ENCODE results near the gene GRP.

The GRP gene

GRCh38 chr18:59268721-59269562 is 49.0 kb downstream of the GRP start:
- no peak for DNase-seq

DNA sequence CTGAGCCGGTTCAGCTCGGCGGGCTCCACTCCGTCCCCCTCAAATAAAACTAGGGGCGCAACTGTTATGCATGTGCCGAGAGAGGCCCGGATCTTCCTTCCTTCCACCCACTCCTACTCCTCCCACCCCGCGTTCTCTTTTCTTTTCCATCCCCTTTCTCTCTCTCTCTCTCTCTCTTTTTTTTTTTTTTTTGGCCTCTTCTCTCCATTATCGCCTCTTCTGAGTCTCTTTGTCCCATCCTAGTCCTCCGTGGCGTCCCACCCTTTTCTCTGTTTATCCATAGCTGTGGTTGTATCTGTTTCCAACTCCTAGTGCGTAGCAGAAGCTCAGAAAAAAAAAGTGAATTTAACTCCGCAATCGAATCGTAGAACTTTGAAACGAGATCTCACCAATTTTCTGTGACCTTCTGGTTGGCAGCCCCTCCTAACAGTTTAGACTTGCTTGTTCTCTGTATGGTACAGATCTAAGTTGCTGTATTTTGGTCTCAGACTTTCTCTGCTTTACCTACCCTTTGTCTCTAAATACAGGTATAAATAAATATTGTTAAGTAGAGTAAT is 49.7 kb downstream of the GRP start:
- no peak for DNase-seq

GRCh38 chr18:59270689-59271257 is 50.8 kb downstream of the GRP start:
- DNase-seq: no peak

- no peak for DNase-seq
These were observed 51.8 kb downstream of the GRP start for GRCh38 chr18:59271606-59272220.

- DNase-seq: no peak
These were observed 52.4 kb downstream of the GRP start for GRCh38 chr18:59272221-59272888.

DNA sequence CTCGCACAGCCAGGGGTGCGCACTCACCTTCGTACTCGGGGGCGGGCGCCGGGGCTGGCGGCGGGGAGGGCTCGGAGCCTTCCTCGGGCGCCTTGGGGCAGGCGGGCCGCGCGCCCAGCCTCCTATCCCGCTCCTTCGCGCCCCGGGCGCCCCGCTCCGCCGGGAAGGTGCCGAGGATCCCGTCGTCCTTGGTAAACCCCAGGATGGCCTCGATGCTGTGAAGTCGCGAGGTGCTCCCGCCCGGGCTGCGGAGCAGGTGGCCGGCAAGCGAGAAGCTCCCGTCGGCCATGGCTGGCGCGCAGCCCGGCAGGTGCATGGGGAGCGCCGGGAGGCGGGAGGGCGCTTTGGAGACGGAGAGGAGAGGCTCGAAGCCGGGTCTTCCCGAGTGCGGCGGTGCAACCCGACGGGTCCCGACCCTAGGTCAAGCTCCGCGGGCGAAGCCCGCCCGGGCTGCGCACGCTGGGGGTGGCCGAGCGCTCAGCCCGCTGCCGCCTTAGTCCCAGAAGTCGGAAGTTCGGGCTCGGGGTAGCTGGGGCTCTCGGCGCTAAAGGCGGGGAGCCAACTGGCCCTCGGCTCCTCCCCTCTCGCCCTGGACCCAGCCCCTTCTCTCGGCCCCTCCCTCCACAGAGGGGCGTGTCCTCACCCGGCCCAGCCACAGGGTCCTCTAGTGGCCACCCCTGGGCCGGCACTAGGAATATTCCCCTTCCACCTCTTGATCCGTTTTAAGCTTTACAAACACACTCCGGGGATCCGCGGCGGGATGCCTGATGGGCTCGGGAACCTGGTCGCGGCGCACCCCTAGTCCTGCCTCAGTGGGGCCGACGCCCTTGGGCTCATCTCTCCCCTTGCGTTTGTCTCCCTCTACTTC is 53.2 kb downstream of the GRP start, which contains the start of gene RAX:
Gene RAX (minus strand): TSS at position 564 of the 868 bp plus-strand sequence. CDS start 248 bp downstream, at position 316.
- no peak for DNase-seq

- no peak for DNase-seq
These were observed 54.0 kb downstream of the GRP start for GRCh38 chr18:59273759-59274532.

GRCh38 chr18:59274533-59274928 is 54.6 kb downstream of the GRP start:
- no peak for DNase-seq

DNA sequence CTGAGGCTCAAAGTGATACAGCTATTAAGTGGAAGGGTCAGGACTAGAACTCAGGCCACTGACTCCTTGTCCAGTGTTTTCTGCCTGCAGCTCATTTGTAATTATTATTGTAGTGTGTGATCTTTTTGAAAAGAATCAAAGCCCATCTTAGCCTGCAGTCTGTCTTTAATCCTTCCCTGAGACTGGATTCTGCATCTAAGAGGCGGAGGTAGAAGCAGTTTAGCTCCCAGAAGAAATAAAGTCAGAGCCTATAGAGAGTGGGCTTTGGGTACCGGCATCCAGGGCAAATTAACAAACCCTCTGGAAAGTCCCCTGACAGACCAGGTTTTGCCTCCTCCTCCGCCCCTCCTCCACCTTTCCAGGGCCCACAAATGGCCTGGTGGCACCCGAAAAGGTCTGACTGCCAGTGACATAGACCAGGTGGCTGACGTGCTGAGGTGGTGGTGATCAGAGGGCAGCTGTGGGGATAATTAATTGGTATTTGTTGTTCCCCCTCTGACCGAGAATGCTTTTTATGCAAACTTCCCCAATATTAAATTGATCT is 55.5 kb downstream of the GRP start:
- DNase-seq: no peak

DNA sequence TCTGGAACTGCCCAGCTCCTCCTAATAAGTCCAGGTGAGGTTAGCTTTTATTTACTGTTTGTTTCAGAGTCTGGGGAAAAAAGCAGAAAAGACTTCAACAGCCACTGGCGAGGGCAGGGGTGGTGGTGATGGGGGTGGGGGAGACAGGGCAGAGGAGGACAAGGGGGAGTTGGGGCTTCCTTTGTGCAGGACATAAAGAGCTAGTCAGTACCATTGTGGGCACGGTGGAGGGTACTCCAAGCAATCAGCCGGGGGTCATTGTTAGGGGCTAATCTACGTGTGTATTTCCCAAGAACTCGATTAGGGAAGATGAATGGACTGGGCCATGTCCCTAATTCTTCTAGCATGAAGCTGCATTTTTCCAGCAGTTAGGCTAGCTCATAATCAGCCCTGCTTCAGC is 56.1 kb downstream of the GRP start:
- DNase-seq: no peak

DNA sequence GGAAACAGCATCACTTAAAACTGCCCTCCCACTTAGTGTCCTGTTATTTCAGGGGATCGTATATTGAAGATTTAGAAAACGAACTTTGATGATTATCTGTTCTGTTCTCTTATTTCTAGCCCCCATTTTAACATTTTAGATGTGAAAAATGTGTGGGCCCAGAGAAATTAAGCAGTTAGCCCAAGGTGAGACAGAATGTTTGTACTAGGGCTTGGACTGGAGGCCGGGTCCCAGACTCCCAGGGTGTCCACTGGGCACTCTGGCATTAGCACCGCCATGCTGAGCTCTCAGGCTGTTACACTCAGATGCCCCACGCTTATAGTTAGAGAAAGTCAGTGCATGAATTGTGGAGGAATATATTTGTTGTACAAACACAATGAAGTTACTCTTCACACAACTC is 58.8 kb downstream of the GRP start:
- no peak for DNase-seq

- no peak for DNase-seq
These were observed 59.2 kb downstream of the GRP start for GRCh38 chr18:59279193-59279592.

- DNase-seq: no peak
These were observed 59.8 kb downstream of the GRP start for GRCh38 chr18:59279722-59280121.
